ENCODE data around the gene UGT2B11.

GRCh38 chr4:69239092-69239491 is 24.5 kb upstream of the UGT2B11 start:
- no peak for TF ChIP-seq CTCF (IDR thresholded peaks at IDR 0.05)
- no peak for TF ChIP-seq POLR2A (IDR thresholded peaks at IDR 0.05)
